Transverse colon (tissue), 4 donors: Measurements from ENCODE around the gene RBM47.

Source experiments
- EP300 ChIP-seq: sonication (generic); formaldehyde crosslinking; IDR thresholded peaks from one replicate; pipeline ENCODE4 v1.6.1; 2017; ENCODE audit warnings: antibody characterized with exemption, low read depth
- POLR2A ChIP-seq: fragments of 450-650 bp; IDR thresholded peaks from one replicate; pipeline ENCODE4 v1.6.1; 2016; ENCODE audit warnings: antibody characterized with exemption, mild to moderate bottlenecking, moderate library complexity
- POLR2AphosphoS5 ChIP-seq, 3 donors: sonication (generic); formaldehyde crosslinking; IDR thresholded peaks; one replicate each; pipeline ENCODE4 v1.6.1; 2016; ENCODE audit warnings: antibody characterized with exemption in 3 of 3
- TF ChIP-seq, protein P1 (sequence below), 5 experiments: fragments of 200-600 bp in 3 of 5; fragments of 450-650 bp in 2 of 5; sonication (generic) in 3 of 5; IDR thresholded peaks; 1 replicate in 2 of 5; 2 replicates in 3 of 5; pipeline ENCODE4 v1.5.1; 2016 to 2017; ENCODE audit warnings: antibody characterized with exemption in 5 of 5, inconsistent platforms in 3 of 5, mild to moderate bottlenecking in 2 of 5, moderate library complexity in 1 of 5

DNA sequence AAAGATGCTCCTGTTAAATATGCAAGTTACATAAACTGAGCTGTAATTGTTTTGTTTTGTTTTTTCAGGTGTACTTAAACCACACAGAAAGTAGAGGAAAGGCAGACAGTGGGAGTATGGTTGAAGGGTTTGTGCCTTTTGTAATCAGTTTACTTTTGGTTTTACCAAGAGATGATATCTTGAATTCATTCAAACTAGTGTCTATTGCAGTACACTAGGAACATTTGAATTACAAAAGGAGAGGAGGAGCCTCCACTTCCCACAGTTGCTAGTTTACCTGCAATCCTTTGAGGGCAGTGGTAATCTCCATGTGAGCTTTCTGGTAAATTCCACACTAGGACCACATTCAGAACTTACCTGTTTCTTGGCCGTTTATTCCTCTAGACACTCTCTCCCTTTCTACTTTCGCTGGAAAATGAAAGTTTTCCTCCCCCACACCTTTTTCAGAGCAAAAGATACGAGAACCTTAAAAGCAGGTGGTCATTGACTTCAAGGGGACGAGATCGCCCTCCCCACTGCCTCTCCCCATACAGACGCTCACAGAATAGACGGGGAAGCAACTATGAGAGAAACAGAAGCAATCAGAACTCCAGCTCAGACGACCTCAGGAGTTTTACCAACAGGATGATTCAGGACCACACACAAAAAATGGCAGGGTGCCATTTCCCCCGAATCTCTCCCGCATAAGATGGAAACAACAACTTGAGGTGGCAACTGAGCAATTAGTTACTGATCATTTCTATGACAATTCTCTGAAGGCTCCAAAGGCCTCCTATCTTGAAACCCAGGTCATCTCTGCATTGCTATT is 3.3 kb downstream of the RBM47 start:
- TF ChIP-seq, protein P1, sequence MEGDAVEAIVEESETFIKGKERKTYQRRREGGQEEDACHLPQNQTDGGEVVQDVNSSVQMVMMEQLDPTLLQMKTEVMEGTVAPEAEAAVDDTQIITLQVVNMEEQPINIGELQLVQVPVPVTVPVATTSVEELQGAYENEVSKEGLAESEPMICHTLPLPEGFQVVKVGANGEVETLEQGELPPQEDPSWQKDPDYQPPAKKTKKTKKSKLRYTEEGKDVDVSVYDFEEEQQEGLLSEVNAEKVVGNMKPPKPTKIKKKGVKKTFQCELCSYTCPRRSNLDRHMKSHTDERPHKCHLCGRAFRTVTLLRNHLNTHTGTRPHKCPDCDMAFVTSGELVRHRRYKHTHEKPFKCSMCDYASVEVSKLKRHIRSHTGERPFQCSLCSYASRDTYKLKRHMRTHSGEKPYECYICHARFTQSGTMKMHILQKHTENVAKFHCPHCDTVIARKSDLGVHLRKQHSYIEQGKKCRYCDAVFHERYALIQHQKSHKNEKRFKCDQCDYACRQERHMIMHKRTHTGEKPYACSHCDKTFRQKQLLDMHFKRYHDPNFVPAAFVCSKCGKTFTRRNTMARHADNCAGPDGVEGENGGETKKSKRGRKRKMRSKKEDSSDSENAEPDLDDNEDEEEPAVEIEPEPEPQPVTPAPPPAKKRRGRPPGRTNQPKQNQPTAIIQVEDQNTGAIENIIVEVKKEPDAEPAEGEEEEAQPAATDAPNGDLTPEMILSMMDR (IDR thresholded peaks at IDR 0.05) = no peak
- TF ChIP-seq POLR2AphosphoS5 (IDR thresholded peaks at IDR 0.05) = no peak
- no peak for TF ChIP-seq POLR2A
- TF ChIP-seq EP300 = no peak
